ENCODE data around the gene CAPS. TPM values are rescaled to one million over a fixed set of nuclear protein-coding genes. Genes with fewer than 3 reads are reported as not detected.

CAPS gene
- total RNA-seq, 1 experiment from 2014 or later: 2.3 TPM

- H3K56ac ChIP-seq (ENCODE audit: insufficient read length, low read depth, low read length): no peak overlapping the region
- no peak overlapping the region for H4K91ac ChIP-seq (ENCODE audit: insufficient read length, low read depth, low read length)
- H3K4me2 ChIP-seq (ENCODE audit: insufficient read depth, insufficient read length, low read length): no peak overlapping the region
- H3K27me3 Mint-ChIP-seq (ENCODE audit: low read depth): no peaks in the 10 kb centered on the region; the same call in 1 of the 2 replicates
- no peaks in the 10 kb centered on the region for H3K23me2 ChIP-seq (ENCODE audit: insufficient read length, low read depth, low read length, poor library complexity, severe bottlenecking)
- H3K9me3 ChIP-seq (ENCODE audit: control insufficient read depth, low read depth, low read length): no peaks in the 10 kb centered on the region
- no peaks in the 10 kb centered on the region for H3K27me3 ChIP-seq (ENCODE audit: insufficient read depth, low read length)
- no peak overlapping the region; the same call in 1 of the 2 replicates for H3K14ac ChIP-seq (ENCODE audit: insufficient read depth, low read length)
- H3K27ac Mint-ChIP-seq: no peak overlapping the region; a peak in 1 of 7 replicates
- no peak overlapping the region for H4K8ac ChIP-seq (replicated peaks; ENCODE audit: insufficient read length, low read depth, low read length)
- no peak overlapping the region for H2AK5ac ChIP-seq (ENCODE audit: insufficient read length, low read length)
- no peak overlapping the region for H3K4ac ChIP-seq (ENCODE audit: low read depth, low read length)
- no peak overlapping the region for H4K5ac ChIP-seq (ENCODE audit: insufficient read length, low read depth, low read length)
- no peak overlapping the region for H3T11ph ChIP-seq (ENCODE audit: low read length)
- H4K20me1 ChIP-seq (ENCODE audit: control insufficient read depth, insufficient read depth, insufficient read length): no peaks in the 10 kb centered on the region
- no peak overlapping the region for H2AFZ ChIP-seq (ENCODE audit: low read length)
- no peak overlapping the region for H3K18ac ChIP-seq (ENCODE audit: insufficient read length, low read depth, low read length)
- H3K4me1 Mint-ChIP-seq: peaks cover 0 to 5% of the 10 kb centered on the region in 2 experiments; a peak in 1 of 4 replicates
- H3K9me3 Mint-ChIP-seq: no peaks in the 10 kb centered on the region
- H3K79me2 ChIP-seq (ENCODE audit: insufficient read depth, low read length): no peaks in the 10 kb centered on the region
- H2BK20ac ChIP-seq (ENCODE audit: low read depth, low read length, poor library complexity, severe bottlenecking): no peak overlapping the region
- no CpG with 5 or more reads among the region's 18 CpGs for WGBS (ENCODE audit: extremely low coverage, insufficient read length, low lambda C conversion rate)
- no peak overlapping the region for H3K4me3 Mint-ChIP-seq
- peaks cover 18 to 77% (median 67%) of the 10 kb centered on the region in 3 experiments for H3K36me3 Mint-ChIP-seq (ENCODE audit: insufficient read depth in 1 of 3, low read depth in 3 of 3)
- H3K27ac ChIP-seq (ENCODE audit: insufficient read length, low read depth, low read length): no peak overlapping the region
- H3K23ac ChIP-seq (ENCODE audit: insufficient read length, low read depth, low read length): no peak overlapping the region
- H2BK12ac ChIP-seq (ENCODE audit: insufficient read length, low read depth, low read length): no peak overlapping the region
- H2BK5ac ChIP-seq (ENCODE audit: insufficient read length, low read length): no peak overlapping the region
- TF ChIP-seq CTCF (conservative IDR thresholded peaks at IDR 0.05): no peak
- no peak overlapping the region for H2BK15ac ChIP-seq (ENCODE audit: low read depth, low read length)
- H3K9ac ChIP-seq (ENCODE audit: extremely low read depth, insufficient read length, low read length): no peak overlapping the region
- no peak for DNase-seq
- no peaks in the 10 kb centered on the region for H3K79me1 ChIP-seq (ENCODE audit: insufficient read depth, low read depth, low read length, poor library complexity, severe bottlenecking)
- H3K4me1 ChIP-seq (ENCODE audit: insufficient read depth, low read length): no peaks in the 10 kb centered on the region
- H2BK120ac ChIP-seq (ENCODE audit: low read depth, low read length, poor library complexity, severe bottlenecking): no peak overlapping the region
These were observed 18.1 kb downstream of the CAPS start for GRCh38 chr19:5932146-5932545.
